Measurements from ENCODE around the gene FAM180B. TPM values are rescaled to one million over a fixed set of nuclear protein-coding genes. Genes with fewer than 3 reads are reported as not detected.
"Not testable (repeated sequence)": the region's sequence is repeated elsewhere in the genome, so short reads cannot be mapped to it uniquely, and the experiment has no call there.

Gene FAM180B
- total RNA-seq, 1 donor from 2014 or later: not detected

GRCh38 chr11:47628026-47628425 is 41.5 kb downstream of the FAM180B start:
- no peak for TF ChIP-seq CTCF (IDR thresholded peaks at IDR 0.05)
- no peak overlapping the region for H3K4me3 ChIP-seq
- H3K36me3 ChIP-seq: peaks cover 98% of the 10 kb centered on the region
- H3K27ac ChIP-seq: no peak overlapping the region
- no peaks in the 10 kb centered on the region for H3K27me3 ChIP-seq
- ATAC-seq (no peak), DNase-seq (no peak)
- intact Hi-C loops (cut with DNase I): no loop called here
- no peaks in the 10 kb centered on the region for H3K4me1 ChIP-seq
- H3K9me3 ChIP-seq: no peaks in the 10 kb centered on the region

GRCh38 chr11:47631473-47631872 is 45.0 kb downstream of the FAM180B start:
- no peak for TF ChIP-seq CTCF (IDR thresholded peaks at IDR 0.05)
- H3K4me3 ChIP-seq: no peak overlapping the region
- H3K9me3 ChIP-seq: no peaks in the 10 kb centered on the region
- ATAC-seq (no peak), DNase-seq (no peak)
- intact Hi-C loops (cut with DNase I): no loop called here
- no peak overlapping the region for H3K27ac ChIP-seq
- no peaks in the 10 kb centered on the region for H3K4me1 ChIP-seq
- H3K36me3 ChIP-seq: peaks cover 96% of the 10 kb centered on the region
- H3K27me3 ChIP-seq: no peaks in the 10 kb centered on the region

- peaks cover 11% of the 10 kb centered on the region for H3K4me1 ChIP-seq
- DNase-seq; H3K9me3 ChIP-seq; ATAC-seq; H3K27ac ChIP-seq; intact Hi-C loops (cut with DNase I); H3K4me3 ChIP-seq; H3K27me3 ChIP-seq: not testable (repeated sequence)
- peaks cover 73% of the 10 kb centered on the region for H3K36me3 ChIP-seq
Measured at GRCh38 chr11:47636331-47636730, 49.9 kb downstream of the FAM180B start.

Other genes starting within 250 kb of the FAM180B start
- gene MYBPC3, start 234.0 kb upstream of the FAM180B start, total RNA-seq: 0.96 TPM
- gene SPI1, start 208.1 kb upstream of the FAM180B start, total RNA-seq: 168 TPM
- 62.0 TPM for gene SLC39A13, start 178.1 kb upstream of the FAM180B start, total RNA-seq
- gene PSMC3, start 160.2 kb upstream of the FAM180B start, total RNA-seq: 79.4 TPM
- 0.64 TPM for gene RAPSN, start 137.5 kb upstream of the FAM180B start, total RNA-seq
- 97.5 TPM for gene CELF1, start 33.5 kb upstream of the FAM180B start, total RNA-seq
- gene PTPMT1, start 21.1 kb upstream of the FAM180B start, total RNA-seq: 75.6 TPM
- 16.6 TPM for gene KBTBD4, start 7.7 kb upstream of the FAM180B start, total RNA-seq
- gene NDUFS3, start 7.6 kb upstream of the FAM180B start, total RNA-seq: 76.2 TPM
- gene C1QTNF4, start 7.7 kb downstream of the FAM180B start, total RNA-seq: 0.55 TPM
- gene MTCH2, start 55.9 kb downstream of the FAM180B start, total RNA-seq: 56.1 TPM
- gene AGBL2, start 128.7 kb downstream of the FAM180B start, total RNA-seq: 0.96 TPM
- 89.5 TPM for gene FNBP4, start 180.7 kb downstream of the FAM180B start, total RNA-seq